ENCODE data around the gene CACNA1H.
"Not testable (repeated sequence)": the region's sequence is repeated elsewhere in the genome, so short reads cannot be mapped to it uniquely, and the experiment has no call there.

Gene CACNA1H

GRCh38 chr16:1264345-1265089 lies 111.6 kb downstream of the CACNA1H start:
- no peak for DNase-seq

GRCh38 chr16:1265090-1265630 lies 112.3 kb downstream of the CACNA1H start:
- DNase-seq: no peak

- DNase-seq: no peak
Observed at GRCh38 chr16:1265826-1266225, 112.9 kb downstream of the CACNA1H start.

GRCh38 chr16:1269418-1269817 lies 116.5 kb downstream of the CACNA1H start:
- not testable (repeated sequence) for DNase-seq

- no peak for DNase-seq
Observed at GRCh38 chr16:1271380-1271723, 118.4 kb downstream of the CACNA1H start.
